Measurements from ENCODE around the gene DDX27. TPM values are rescaled to one million over a fixed set of nuclear protein-coding genes. Genes with fewer than 3 reads are reported as not detected.

DDX27 gene
- total and polyA plus RNA-seq, 12 donors = 11.0 to 26.2 (median 13.2) TPM

GRCh38 chr20:49262444-49262843 is 43.2 kb downstream of the DDX27 start:
- Histone ChIP-seq H3K36me3 (peaks cover 0 to 99% (median 87%) of the 10 kb centered on the region in 9 donors), H3K4me3 (no peak overlapping the region), H3K27me3 (no peaks in the 10 kb centered on the region), H3K9me3 (no peaks in the 10 kb centered on the region), H3K27ac (no peak overlapping the region), H3K4me1 (peaks cover 0 to 24% (median 14%) of the 10 kb centered on the region in 9 donors)
- intact Hi-C loops (cut with DNase I) = no loop called here
- 30 to 100% methylated on average over 1 of the region's 1 CpG for WGBS, 2 donors
- DNase-seq (no peak), ATAC-seq (no peak)
- TF ChIP-seq CTCF (IDR thresholded peaks at IDR 0.05) = no peak

- no peak for DNase-seq
- Histone ChIP-seq H3K9me3 (no peaks in the 10 kb centered on the region), H3K4me3 (peak overlapping the region in 5 of 10 donors; percentile 3 to 24 (median 16)), H3K36me3 (peaks cover 4 to 99% (median 75%) of the 10 kb centered on the region in 9 donors), H3K27me3 (no peaks in the 10 kb centered on the region), H3K27ac (peak overlapping the region in 3 of 10 donors; percentile 23 to 64 (median 33)), H3K4me1 (peaks cover 0 to 71% (median 51%) of the 10 kb centered on the region in 9 donors)
- no peak for TF ChIP-seq CTCF (IDR thresholded peaks at IDR 0.05)
- ATAC-seq = peak in 3 of 8 donors; percentile 11 to 37 (median 19)
- WGBS, 2 donors = 50 to 58% methylated on average over 4 of the region's 4 CpGs
- intact Hi-C loops (cut with DNase I) = no loop called here
These were observed 48.1 kb downstream of the DDX27 start for GRCh38 chr20:49267327-49267726.

GRCh38 chr20:49268600-49269365 is 49.6 kb downstream of the DDX27 start:
- TF ChIP-seq CTCF (IDR thresholded peaks at IDR 0.05) = no peak
- no peaks in the 10 kb centered on the region for H3K9me3 ChIP-seq
- H3K4me3 ChIP-seq = peak overlapping the region in 5 of 10 donors; percentile 2 to 24 (median 16)
- peaks cover 4 to 99% (median 74%) of the 10 kb centered on the region in 9 donors for H3K36me3 ChIP-seq
- DNase-seq (no peak), ATAC-seq (no peak)
- H3K27ac ChIP-seq = no peak overlapping the region
- H3K27me3 ChIP-seq = no peaks in the 10 kb centered on the region
- intact Hi-C loops (cut with DNase I) = no loop called here
- WGBS, 2 donors = 95 to 98% methylated on average over 1 of the region's 1 CpG
- peaks cover 0 to 85% (median 66%) of the 10 kb centered on the region in 9 donors for H3K4me1 ChIP-seq

- Histone ChIP-seq H3K4me1 (peaks cover 0 to 96% (median 74%) of the 10 kb centered on the region in 9 donors), H3K27me3 (no peaks in the 10 kb centered on the region), H3K36me3 (peaks cover 0 to 99% (median 69%) of the 10 kb centered on the region in 9 donors), H3K27ac (no peak overlapping the region), H3K4me3 (peak overlapping the region in 4 of 10 donors; percentile 13 to 38 (median 21)), H3K9me3 (no peaks in the 10 kb centered on the region)
- ATAC-seq = no peak
- no peak for TF ChIP-seq CTCF (IDR thresholded peaks at IDR 0.05)
- 55 to 62% methylated on average over 7 of the region's 7 CpGs for whole genome bisulfite sequencing, 2 donors
- intact Hi-C loops (cut with DNase I) = no loop called here
- DNase-seq = no peak
These were observed 51.0 kb downstream of the DDX27 start for GRCh38 chr20:49270177-49270576.
